OCI-LY1 (cell line): Measurements from ENCODE around the gene CCL16.

Experiments
- H2AFZ ChIP-seq: fragments of 200-600 bp; sonication (generic), shearing (Covaris generic); 2 replicates; pipeline ENCODE4 v1.6.0; 2014; ENCODE audit warnings: antibody characterized with exemption, mild to moderate bottlenecking, low read length
- H3F3A ChIP-seq: fragments of 200-600 bp; sonication (generic), shearing (Covaris generic); 2 replicates; pipeline ENCODE4 v1.6.0; 2014; ENCODE audit warnings: mild to moderate bottlenecking, antibody characterized with exemption, low read length, moderate library complexity; ENCODE audit not compliant: insufficient read depth
- H3K27ac ChIP-seq: fragments of 200-600 bp; sonication (generic); 2 replicates; pipeline ENCODE4 v1.5.1; 2014; ENCODE audit warnings: low read length, mixed run types, mild to moderate bottlenecking, low read depth; ENCODE audit not compliant: poor library complexity, severe bottlenecking
- H3K27me3 ChIP-seq: fragments of 200-600 bp; sonication (generic); 2 replicates; pipeline ENCODE4 v1.6.0; 2014; ENCODE audit warnings: antibody characterized with exemption, mild to moderate bottlenecking, low read length, moderate library complexity; ENCODE audit not compliant: insufficient read depth
- H3K36me3 ChIP-seq: fragments of 200-600 bp; sonication (generic); 2 replicates; pipeline ENCODE4 v1.6.1; 2014; ENCODE audit warnings: mild to moderate bottlenecking, antibody characterized with exemption, low read length, moderate library complexity, mixed read lengths; ENCODE audit not compliant: insufficient read depth
- H3K4me1 ChIP-seq: fragments of 200-600 bp; sonication (generic); 2 replicates; pipeline ENCODE4 v1.5.1; 2014; ENCODE audit warnings: mild to moderate bottlenecking, low read length, moderate library complexity; ENCODE audit not compliant: insufficient read depth, severe bottlenecking
- H3K4me2 ChIP-seq: fragments of 200-600 bp; sonication (generic), shearing (Covaris generic); 2 replicates; pipeline ENCODE4 v1.6.1; 2014; ENCODE audit warnings: low read length
- H3K4me3 ChIP-seq: fragments of 200-600 bp; sonication (generic); 2 replicates; pipeline ENCODE4 v1.5.1; 2014; ENCODE audit warnings: low read length, low read depth, mild to moderate bottlenecking, mixed read lengths; ENCODE audit not compliant: poor library complexity, severe bottlenecking
- H3K79me2 ChIP-seq: fragments of 200-600 bp; shearing (Covaris generic); 2 replicates; pipeline ENCODE4 v1.6.1; 2016; ENCODE audit warnings: mixed run types, low read length, mixed read lengths; ENCODE audit not compliant: insufficient read depth
- H3K9ac ChIP-seq: fragments of 200-600 bp; sonication (generic), shearing (Covaris generic); 2 replicates; pipeline ENCODE4 v1.6.1; 2014; ENCODE audit warnings: mild to moderate bottlenecking, low read length, mixed read lengths
- H3K9me2 ChIP-seq: fragments of 200-600 bp; sonication (generic), shearing (Covaris generic); 2 replicates; pipeline ENCODE4 v1.6.1; 2014; ENCODE audit warnings: low read depth, mild to moderate bottlenecking, low read length, mixed read lengths
- H3K9me3 ChIP-seq: fragments of 200-600 bp; shearing (Covaris generic); 2 replicates; pipeline ENCODE4 v1.6.1; 2014; ENCODE audit warnings: low read length, mixed read lengths
- H4K20me1 ChIP-seq: fragments of 200-600 bp; sonication (generic), shearing (Covaris generic); 2 replicates; pipeline ENCODE4 v1.6.0; 2016; ENCODE audit warnings: mild to moderate bottlenecking, low read length; ENCODE audit not compliant: insufficient read depth
- EZH2 ChIP-seq: fragments of 200-600 bp; sonication (generic), shearing (Covaris generic); IDR thresholded peaks from 2 replicates; pipeline ENCODE4 v1.8.0; 2017; ENCODE audit warnings: borderline replicate concordance, mixed run types, mild to moderate bottlenecking, antibody characterized with exemption, low read length, moderate library complexity, mixed read lengths
- TF ChIP-seq, protein P1 (sequence below): fragments of 200-600 bp; sonication (generic), shearing (Covaris generic); IDR thresholded peaks from 2 replicates; pipeline ENCODE4 v1.5.1; 2017; ENCODE audit warnings: mild to moderate bottlenecking, antibody characterized with exemption, low read length, moderate library complexity, mixed read lengths

Gene CCL16

DNA sequence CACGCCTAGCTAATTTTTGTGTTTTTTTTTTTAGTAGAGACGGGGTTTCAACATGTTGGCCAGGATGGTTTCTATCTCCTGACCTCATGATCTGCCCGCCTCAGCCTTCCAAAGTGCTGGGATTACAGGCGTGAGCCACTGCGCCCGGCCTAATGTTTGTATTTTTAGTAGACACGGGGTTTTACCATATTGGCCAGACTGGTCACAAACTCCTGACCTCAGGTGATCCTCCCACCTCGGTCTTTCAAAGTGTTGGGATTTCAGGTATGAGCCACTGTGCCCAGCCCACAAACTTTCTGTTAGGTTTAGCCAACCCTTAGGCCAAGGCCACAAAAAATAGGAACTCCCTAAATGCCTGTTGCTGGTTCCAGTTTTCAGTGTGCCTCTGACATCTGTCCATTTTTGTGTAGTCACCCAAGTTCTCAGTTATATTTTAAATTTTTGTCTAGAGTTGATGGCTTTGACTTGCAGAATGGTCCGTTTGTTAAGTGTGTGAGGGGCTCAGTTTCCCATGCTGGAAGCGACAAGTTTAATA is 12.7 kb downstream of the CCL16 start:
- Histone ChIP-seq H3K79me2 (no peaks in the 10 kb centered on the region), H2AFZ (no peak overlapping the region), H3K9ac (no peak overlapping the region), H3K4me3 (no peak overlapping the region), H4K20me1 (no peaks in the 10 kb centered on the region), H3F3A (no peaks in the 10 kb centered on the region), H3K36me3 (no peaks in the 10 kb centered on the region), H3K9me2 (no peaks in the 10 kb centered on the region), H3K9me3 (no peaks in the 10 kb centered on the region), H3K27ac (no peak overlapping the region), H3K27me3 (no peaks in the 10 kb centered on the region; the same call in 1 of the 2 replicates), H3K4me2 (no peak overlapping the region), H3K4me1 (no peaks in the 10 kb centered on the region)
- TF ChIP-seq, protein P1, sequence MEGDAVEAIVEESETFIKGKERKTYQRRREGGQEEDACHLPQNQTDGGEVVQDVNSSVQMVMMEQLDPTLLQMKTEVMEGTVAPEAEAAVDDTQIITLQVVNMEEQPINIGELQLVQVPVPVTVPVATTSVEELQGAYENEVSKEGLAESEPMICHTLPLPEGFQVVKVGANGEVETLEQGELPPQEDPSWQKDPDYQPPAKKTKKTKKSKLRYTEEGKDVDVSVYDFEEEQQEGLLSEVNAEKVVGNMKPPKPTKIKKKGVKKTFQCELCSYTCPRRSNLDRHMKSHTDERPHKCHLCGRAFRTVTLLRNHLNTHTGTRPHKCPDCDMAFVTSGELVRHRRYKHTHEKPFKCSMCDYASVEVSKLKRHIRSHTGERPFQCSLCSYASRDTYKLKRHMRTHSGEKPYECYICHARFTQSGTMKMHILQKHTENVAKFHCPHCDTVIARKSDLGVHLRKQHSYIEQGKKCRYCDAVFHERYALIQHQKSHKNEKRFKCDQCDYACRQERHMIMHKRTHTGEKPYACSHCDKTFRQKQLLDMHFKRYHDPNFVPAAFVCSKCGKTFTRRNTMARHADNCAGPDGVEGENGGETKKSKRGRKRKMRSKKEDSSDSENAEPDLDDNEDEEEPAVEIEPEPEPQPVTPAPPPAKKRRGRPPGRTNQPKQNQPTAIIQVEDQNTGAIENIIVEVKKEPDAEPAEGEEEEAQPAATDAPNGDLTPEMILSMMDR: no peak
- TF ChIP-seq EZH2: no peak

DNA sequence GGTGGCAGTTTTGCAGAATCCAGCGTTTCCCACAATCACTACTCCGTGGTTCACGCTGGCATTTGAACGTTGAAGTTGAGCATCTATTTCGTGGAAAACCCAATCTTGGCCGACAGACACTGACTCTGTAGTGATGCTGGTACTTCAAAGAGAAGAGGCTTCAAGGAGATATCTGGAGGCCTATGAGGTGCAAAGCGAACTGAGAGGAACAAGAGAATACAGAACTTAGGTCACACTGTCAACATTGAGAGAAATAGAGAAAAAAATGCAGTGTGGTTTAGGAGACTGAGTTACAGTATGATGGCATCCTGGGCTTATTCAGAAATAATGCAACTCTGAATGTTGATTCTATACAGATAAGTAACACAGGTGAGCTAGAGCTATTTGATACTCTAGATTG is 16.0 kb downstream of the CCL16 start:
- no peaks in the 10 kb centered on the region for H3K9me2 ChIP-seq
- TF ChIP-seq, protein P1: no peak
- TF ChIP-seq EZH2: no peak
- H3F3A ChIP-seq: no peaks in the 10 kb centered on the region
- no peaks in the 10 kb centered on the region for H3K9me3 ChIP-seq
- H3K27ac ChIP-seq: no peak overlapping the region
- H4K20me1 ChIP-seq: no peaks in the 10 kb centered on the region
- H3K79me2 ChIP-seq: no peaks in the 10 kb centered on the region
- no peaks in the 10 kb centered on the region; the same call in 1 of the 2 replicates for H3K27me3 ChIP-seq
- H3K4me3 ChIP-seq: no peak overlapping the region
- H3K36me3 ChIP-seq: no peaks in the 10 kb centered on the region
- no peak overlapping the region for H3K4me2 ChIP-seq
- H3K9ac ChIP-seq: no peak overlapping the region
- H3K4me1 ChIP-seq: no peaks in the 10 kb centered on the region
- H2AFZ ChIP-seq: no peak overlapping the region

DNA sequence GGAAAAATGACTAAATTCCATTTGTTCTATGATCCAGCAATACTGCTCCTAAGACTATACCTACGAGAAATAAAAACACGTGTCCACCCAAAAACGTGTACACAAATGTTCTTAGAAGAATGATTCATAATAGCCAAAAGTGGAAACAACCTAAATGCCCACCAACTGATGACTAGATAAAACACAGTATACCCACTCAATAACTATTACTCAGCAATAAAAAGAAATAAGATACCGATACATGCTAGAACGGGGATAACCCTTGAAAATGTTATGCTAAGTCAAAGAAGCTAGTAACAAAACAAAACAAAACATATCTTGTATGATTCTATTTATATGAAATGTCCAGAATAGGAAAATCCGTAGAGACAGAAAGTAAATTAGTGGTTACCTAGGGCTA is 17.6 kb downstream of the CCL16 start:
- TF ChIP-seq EZH2: no peak
- TF ChIP-seq, protein P1: no peak
- Histone ChIP-seq H3K27me3 (no peaks in the 10 kb centered on the region; the same call in 1 of the 2 replicates), H3K9me3 (no peaks in the 10 kb centered on the region)

More for the DNA sequence above, 17.6 kb downstream of the CCL16 start:
- Histone ChIP-seq H3K4me1 (no peaks in the 10 kb centered on the region), H3K36me3 (no peaks in the 10 kb centered on the region), H3K9ac (no peak overlapping the region), H3K27ac (no peak overlapping the region), H4K20me1 (no peaks in the 10 kb centered on the region), H3F3A (no peaks in the 10 kb centered on the region), H3K9me2 (no peaks in the 10 kb centered on the region), H3K4me2 (no peak overlapping the region), H3K4me3 (no peak overlapping the region), H2AFZ (no peak overlapping the region), H3K79me2 (no peaks in the 10 kb centered on the region)
